ENCODE measurements around the gene TRMT10C.
A peak's percentile ranks its signal among the peaks of the same experiment; 100 is the strongest.

TRMT10C gene

GRCh38 chr3:101561630-101562328 is at the start of gene TRMT10C:
TRMT10C (plus strand) TSS chr3:101561868; CDS start chr3:101564782, 2,914 bp downstream.
- Mint-ChIP-seq H3K27ac (peak within 1 kb of the TSS; percentile 100), H3K4me3 (peak within 1 kb of the TSS; percentile 99), H3K4me1 (peaks cover 16% of the 10 kb centered on the region), H3K27me3 (ENCODE audit: low read depth, poor library complexity) (peaks cover 16% of the 10 kb centered on the region), H3K9me3 (peaks cover 5% of the 10 kb centered on the region), H3K36me3 (ENCODE audit: low read depth) (peaks cover 42% of the 10 kb centered on the region)
- DNase-seq: peak; percentile 90
- TF ChIP-seq CTCF (IDR thresholded peaks at IDR 0.05): no peak

GRCh38 chr3:101512396-101512645 is 49.3 kb upstream of the TRMT10C start:
- H3K27me3 Mint-ChIP-seq (ENCODE audit: low read depth, poor library complexity): peaks cover 30% of the 10 kb centered on the region
- H3K4me1 Mint-ChIP-seq: peaks cover 4% of the 10 kb centered on the region
- peak overlapping the region; percentile 96 for H3K27ac Mint-ChIP-seq
- DNase-seq: no peak
- TF ChIP-seq CTCF (IDR thresholded peaks at IDR 0.05): no peak
- H3K36me3 Mint-ChIP-seq (ENCODE audit: low read depth): peaks cover 28% of the 10 kb centered on the region
- H3K9me3 Mint-ChIP-seq: peaks cover 8% of the 10 kb centered on the region
- H3K4me3 Mint-ChIP-seq: peak overlapping the region; percentile 100

GRCh38 chr3:101512646-101513418 is 48.8 kb upstream of the TRMT10C start, which contains the start of gene SENP7:
SENP7 (minus strand) TSS chr3:101513212; CDS start chr3:101513130, 82 bp downstream.
- TF ChIP-seq CTCF (IDR thresholded peaks at IDR 0.05): no peak
- peaks cover 8% of the 10 kb centered on the region for H3K9me3 Mint-ChIP-seq
- peaks cover 4% of the 10 kb centered on the region for H3K4me1 Mint-ChIP-seq
- peaks cover 30% of the 10 kb centered on the region for H3K27me3 Mint-ChIP-seq (ENCODE audit: low read depth, poor library complexity)
- H3K4me3 Mint-ChIP-seq: peak within 1 kb of the TSS; percentile 100
- H3K27ac Mint-ChIP-seq: peak within 1 kb of the TSS; percentile 96
- peaks cover 24% of the 10 kb centered on the region for H3K36me3 Mint-ChIP-seq (ENCODE audit: low read depth)
- peak; percentile 78 for DNase-seq

- Mint-ChIP-seq H3K4me1 (peaks cover 4% of the 10 kb centered on the region), H3K4me3 (peak overlapping the region; percentile 100)
Measured at GRCh38 chr3:101513419-101513986, 48.2 kb upstream of the TRMT10C start.

GRCh38 chr3:101518421-101518871 is 43.2 kb upstream of the TRMT10C start:
- no peaks in the 10 kb centered on the region for H3K4me1 Mint-ChIP-seq
- no peak overlapping the region for H3K27ac Mint-ChIP-seq
- no peaks in the 10 kb centered on the region for H3K36me3 Mint-ChIP-seq (ENCODE audit: low read depth)
- no peak for DNase-seq
- peaks cover 36% of the 10 kb centered on the region for H3K27me3 Mint-ChIP-seq (ENCODE audit: low read depth, poor library complexity)
- H3K4me3 Mint-ChIP-seq: no peak overlapping the region
- TF ChIP-seq CTCF (IDR thresholded peaks at IDR 0.05): no peak
- H3K9me3 Mint-ChIP-seq: no peaks in the 10 kb centered on the region

More at GRCh38 chr3:101513419-101513986, 48.2 kb upstream of the TRMT10C start:
- Mint-ChIP-seq H3K9me3 (peaks cover 8% of the 10 kb centered on the region), H3K27me3 (ENCODE audit: low read depth, poor library complexity) (peaks cover 36% of the 10 kb centered on the region), H3K36me3 (ENCODE audit: low read depth) (peaks cover 18% of the 10 kb centered on the region), H3K27ac (peak overlapping the region; percentile 96)
- TF ChIP-seq CTCF (IDR thresholded peaks at IDR 0.05): no peak
- no peak for DNase-seq
